T47D (cell line): Measurements from ENCODE around the gene AKAP6.
"Not testable (repeated sequence)": the region's sequence is repeated elsewhere in the genome, so short reads cannot be mapped to it uniquely, and the experiment has no call there.

Source experiments
- DNase-seq, 2 experiments: peaks; one replicate each; pipeline versions ENCODE4 v3.0.0 to v3.0.0-alpha.2; 2011 to 2012; ENCODE audit warnings: low read depth in 1 of 2, low spot score in 1 of 2
- JUND ChIP-seq: IDR thresholded peaks from 2 replicates; pipeline ENCODE4 v1.6.1; 2012; ENCODE audit warnings: low read depth
- in situ Hi-C: cut with HindIII; loops from 2 replicates; pipeline ENCODE4 v1.10.0; 2016; ENCODE audit warnings: low sequenced_read_pairs, low pct_unique_long_range_greater_than_20kb

AKAP6 gene

DNA sequence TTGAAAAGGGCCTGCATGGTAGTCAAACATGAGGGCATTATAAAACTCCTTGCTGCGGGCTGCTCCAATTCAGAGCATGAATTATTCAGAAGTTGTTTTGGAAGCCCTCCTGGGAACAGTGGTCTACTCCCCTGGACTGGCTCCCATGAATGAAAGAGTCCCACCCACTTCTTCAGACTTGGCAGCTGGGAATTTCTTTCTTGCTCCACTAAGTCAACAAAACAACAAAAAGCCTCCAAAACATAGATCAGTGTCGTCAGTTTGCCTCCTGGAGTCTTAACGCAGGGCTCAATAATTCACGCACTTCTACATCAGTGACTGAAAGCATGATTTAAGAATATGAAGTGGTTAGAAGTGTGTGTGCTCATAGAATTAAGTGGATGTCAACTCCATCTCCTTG, 37.9 kb downstream of the AKAP6 start:
- in situ Hi-C loops = no loop called here
- no peak for DNase-seq
- TF ChIP-seq JUND = no peak

DNA sequence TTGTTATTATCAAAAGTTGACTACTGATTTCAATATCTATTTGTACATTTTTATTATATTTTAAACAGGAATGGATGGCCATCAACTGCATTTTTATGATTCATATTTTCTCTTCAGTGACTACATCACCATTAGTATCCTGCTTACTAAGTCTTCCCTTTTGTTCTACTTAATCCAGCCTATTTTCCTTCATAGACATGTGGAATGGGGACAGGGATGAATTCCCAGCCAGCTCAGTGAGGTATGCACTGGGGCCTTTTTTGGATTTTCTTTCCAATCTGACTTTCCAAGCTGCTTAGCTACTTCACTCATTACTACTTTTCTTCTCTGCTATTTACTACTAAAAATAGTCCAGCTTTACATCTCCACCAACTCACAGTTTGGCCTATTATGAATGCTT, 38.4 kb downstream of the AKAP6 start:
- TF ChIP-seq JUND = no peak

DNA sequence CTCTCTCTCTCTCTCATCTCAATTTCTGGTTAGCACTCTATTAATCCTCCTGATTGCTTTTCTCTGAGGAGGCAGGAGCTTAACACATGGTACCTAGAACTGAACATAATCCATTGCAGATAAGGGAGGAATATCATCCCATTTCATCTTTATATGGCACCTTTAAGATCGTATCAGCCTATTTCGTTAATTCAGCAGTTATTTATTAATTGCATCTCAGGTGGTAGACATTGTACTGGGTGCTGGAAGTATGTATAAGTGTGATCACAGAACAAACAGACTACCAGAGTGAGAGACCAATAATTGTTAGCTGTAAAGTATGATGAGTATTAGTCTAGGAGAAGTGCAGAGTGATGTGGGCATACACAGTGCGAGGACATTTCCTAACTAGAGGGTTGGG, 39.0 kb downstream of the AKAP6 start:
- in situ Hi-C loops = no loop called here
- TF ChIP-seq JUND = no peak

More for the DNA sequence above, 38.4 kb downstream of the AKAP6 start:
- no peak for DNase-seq
- in situ Hi-C loops = no loop called here

DNA sequence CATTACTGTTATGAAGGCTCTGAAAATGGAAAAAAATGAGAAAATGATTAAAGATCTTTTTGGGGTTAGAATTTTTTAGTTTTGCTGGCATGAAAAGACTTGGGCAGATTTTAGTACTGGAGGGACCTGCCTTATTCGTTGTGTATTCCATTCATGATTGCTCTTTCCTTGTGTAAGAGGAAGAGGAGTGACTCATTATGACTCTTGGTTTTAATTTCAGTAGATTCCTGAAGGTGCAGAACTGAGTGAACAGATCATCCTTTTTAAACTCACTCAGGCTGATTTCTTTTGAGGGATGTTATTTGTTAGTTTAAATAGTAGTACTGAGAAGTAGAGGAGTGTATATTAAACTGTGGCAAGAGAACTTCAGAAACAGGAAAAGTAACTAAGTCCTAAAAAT, 41.6 kb downstream of the AKAP6 start:
- in situ Hi-C loops = no loop called here
- no peak for TF ChIP-seq JUND
- no peak for DNase-seq

More for the DNA sequence above, 39.0 kb downstream of the AKAP6 start:
- DNase-seq = no peak

DNA sequence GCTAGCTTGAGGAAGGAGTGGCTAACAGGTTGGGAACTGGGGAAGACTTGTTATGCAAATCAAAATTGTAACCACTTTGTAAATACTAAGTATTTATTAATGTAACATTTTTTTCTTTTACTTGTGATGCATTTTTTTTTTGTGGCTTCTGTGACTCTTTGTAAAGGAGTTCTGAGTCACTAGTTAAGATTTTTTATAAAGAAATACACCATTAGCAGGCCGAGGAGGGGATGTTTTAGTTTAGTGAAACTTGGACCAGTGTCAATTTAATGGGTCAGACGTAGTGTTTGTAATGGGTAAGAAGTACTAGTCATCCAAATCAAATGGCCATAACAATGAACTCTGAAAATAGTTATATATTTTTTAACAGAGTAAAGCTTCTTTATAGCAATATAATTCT, 43.1 kb downstream of the AKAP6 start:
- no peak for TF ChIP-seq JUND
- in situ Hi-C loops = no loop called here
- DNase-seq = no peak

DNA sequence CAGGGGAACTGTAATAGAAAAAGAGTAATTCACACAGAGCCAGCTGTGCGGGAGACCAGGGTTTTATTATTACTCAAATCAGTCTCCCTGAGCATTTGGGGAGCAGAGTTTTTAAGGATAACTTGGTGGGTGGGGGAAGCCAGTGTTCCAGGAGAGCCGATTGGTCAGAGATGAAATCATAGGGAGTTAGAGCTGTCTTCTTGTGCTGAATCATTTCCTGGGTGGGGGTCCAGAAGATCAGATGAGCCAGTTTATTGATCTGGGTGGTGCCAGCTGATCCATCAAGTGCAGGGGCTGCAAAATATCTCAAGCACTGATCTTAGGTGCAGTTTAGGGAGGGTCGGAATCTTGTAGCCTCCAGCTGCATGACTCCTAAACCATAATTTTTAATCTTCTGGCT, 44.1 kb downstream of the AKAP6 start:
- in situ Hi-C loops, DNase-seq: not testable (repeated sequence)

DNA sequence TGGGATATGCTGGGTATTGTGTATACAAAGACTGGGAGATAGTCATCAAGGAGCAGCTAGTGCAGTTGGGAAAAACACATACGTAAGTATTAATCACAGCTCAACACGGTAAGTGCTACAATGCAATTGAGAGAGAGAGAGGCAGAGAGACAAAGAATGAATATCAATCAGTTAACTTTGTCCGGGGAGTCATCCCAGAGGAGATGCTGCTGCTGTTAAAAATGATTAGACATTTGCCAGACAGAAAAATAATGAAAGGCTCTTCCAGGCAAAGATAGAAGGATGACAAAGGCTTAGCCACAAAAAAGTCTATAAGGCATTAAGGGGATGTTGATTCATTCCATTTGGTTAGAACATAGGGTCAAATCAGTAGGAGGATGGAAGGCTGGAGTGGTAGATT, 45.1 kb downstream of the AKAP6 start:
- in situ Hi-C loops = no loop called here
- no peak for DNase-seq
- no peak for TF ChIP-seq JUND

DNA sequence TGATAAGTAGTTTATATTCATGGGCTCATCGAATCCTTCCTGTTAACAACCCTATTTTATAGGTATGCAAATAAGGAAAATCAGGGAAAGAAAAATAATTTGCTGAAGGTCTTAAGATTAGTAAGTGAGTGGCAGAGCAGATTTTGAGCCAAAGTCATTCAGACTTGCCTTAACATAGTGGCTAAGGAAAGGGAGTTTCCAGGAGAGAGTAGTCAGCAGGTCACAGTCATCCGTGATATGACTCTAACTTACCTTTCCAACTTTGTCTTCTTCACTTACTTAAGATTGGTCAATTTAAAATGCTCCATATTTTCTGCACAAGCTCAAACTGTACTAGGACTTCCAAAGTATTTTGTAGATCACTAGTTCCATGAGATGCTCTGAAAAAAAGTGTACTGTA, 46.6 kb downstream of the AKAP6 start:
- in situ Hi-C loops = no loop called here
- no peak for TF ChIP-seq JUND

DNA sequence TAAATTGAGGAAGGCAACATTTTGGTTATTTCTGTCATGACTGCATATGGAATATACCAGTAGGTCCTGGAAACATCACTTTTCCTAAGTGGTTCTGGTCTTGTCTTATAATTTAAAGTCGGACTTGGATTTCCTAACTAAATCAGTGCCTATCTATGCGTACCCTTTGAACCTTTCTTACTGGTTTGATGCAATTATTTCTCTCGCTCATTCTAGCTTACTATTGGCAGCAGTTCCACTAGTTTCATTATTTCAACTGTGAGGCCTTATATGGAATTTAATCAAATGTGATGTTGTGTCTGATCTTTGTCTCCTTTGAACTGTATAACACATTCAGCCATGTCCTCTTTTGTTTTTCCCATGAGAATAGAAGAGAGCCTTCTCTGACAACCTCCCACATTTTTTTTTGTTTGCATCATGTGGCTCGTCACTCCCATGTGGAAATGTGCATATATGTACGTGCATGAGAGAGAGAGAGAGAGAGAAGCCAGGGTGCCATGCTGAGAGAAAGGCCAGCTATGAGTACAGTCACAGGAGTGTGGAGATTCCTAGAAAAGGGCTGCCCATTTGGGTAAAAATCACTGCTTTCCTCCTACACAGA, 48.0 kb downstream of the AKAP6 start:
- no peak for DNase-seq
- in situ Hi-C loops = no loop called here
- TF ChIP-seq JUND = no peak

More for the DNA sequence above, 46.6 kb downstream of the AKAP6 start:
- DNase-seq = no peak

DNA sequence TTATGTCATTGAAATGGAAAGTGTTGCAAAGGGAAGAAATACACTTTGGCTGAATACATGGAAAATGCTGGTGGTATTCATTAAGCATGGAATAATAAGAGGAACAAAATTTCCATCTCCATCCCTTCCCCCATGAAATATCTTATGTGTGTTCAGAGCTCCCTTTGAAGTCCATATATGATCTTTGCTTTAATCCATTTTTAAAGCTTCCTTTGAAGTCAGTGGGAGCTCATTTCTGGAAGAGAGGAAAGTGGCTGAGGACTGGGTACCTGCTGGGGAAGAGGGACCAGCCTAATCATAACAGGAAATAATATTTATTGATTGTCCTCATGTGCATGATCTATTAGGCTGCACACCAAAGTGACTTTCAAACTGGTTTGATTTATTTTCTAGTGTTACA, 49.2 kb downstream of the AKAP6 start:
- no peak for DNase-seq
- in situ Hi-C loops = no loop called here
- no peak for TF ChIP-seq JUND

DNA sequence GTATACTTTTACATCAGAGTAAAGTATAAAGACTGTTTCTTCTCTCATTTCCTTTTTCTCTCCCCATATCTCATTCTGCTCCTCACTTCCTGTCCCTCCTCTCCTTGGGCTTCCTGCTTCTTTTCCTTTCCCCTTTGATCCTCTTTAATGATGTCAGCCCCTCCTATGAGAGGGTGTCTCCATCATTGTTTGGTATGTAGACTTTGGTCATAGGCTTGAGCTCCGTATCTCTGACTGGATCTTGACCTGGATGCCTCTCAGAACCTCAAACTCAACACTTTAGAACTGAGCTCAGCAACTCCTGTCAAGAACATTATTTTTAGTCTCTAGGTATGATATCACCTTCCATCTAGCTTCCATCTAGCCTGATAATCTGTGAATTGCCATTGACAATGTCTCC, 50.3 kb downstream of the AKAP6 start:
- in situ Hi-C loops = no loop called here
- no peak for DNase-seq
- no peak for TF ChIP-seq JUND

DNA sequence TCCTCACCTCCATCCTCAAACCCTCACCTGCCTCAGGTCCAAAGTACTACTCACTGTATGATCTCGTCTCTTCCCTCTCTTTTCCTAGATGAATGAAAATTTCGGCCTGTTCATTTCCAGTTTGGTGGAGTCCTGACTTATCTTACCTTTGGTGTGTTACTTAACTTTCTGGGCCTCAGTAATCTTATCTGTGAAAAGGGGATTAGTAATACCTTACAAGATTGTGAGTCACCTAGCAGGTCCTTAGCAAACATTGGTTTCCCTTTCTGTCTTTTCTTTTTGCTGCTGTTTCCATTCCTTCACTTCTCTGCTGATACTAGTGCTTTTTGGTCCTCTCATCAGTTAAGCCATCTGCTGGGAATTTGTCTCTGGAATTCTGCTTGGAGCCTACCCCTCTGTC, 52.8 kb downstream of the AKAP6 start:
- no peak for DNase-seq

DNA sequence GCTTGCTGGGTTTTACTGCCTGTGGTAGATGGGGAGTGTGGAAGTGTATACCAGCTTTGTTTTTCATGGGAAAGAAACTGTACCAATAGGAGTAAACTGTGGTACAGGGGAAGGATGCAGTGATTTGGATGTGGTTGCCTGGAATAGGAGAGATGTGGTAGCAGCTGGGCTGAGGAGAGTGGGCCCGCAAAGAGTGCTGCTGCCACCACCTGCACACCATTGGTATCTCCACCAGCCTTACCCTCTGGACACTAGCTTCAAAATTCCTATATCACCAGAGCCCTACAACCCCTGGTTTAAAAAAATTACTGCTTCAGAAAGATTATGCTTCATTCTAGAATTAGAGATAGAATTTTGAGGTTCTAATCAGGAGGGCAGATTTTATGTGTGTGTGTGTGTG, 53.6 kb downstream of the AKAP6 start:
- no peak for TF ChIP-seq JUND
- in situ Hi-C loops = no loop called here
- peak in 1 of 2 experiments; percentile 71 for DNase-seq

More for the DNA sequence above, 52.8 kb downstream of the AKAP6 start:
- in situ Hi-C loops = no loop called here
- no peak for TF ChIP-seq JUND

DNA sequence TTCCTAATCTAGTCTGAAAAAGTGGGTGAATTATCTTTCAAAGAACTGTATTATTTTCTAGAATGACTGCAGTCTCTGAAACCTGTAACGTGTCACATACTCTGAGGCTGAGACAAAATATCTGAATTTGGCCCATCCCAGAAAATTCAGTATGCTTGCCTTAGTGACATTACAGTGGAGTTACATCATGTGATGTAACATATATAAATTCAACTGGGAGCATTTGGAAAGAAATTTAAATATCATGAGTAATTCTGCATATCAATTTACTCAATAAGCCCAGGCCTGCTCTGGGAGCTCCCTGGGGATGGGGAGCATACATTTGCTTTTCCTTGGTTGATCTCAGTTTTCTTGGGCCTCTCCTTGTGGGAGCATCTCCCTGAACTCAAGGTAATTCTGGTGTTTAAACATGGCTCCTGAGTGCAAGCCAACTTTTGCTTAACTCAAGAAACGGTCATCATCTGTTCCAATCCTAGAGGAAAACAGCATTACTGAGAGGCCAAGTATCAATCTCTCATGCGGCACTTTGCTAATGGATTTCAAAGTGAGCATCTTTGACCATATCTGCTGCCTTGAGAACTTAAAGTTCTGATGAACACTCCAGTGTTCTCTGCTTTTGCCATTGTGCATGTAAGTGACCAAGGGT, 54.4 kb downstream of the AKAP6 start:
- in situ Hi-C loops = no loop called here
- DNase-seq = no peak
- no peak for TF ChIP-seq JUND
